Kidney epithelial cell (primary cell): ENCODE measurements around the gene STUB1. TPM values are rescaled to one million over a fixed set of nuclear protein-coding genes. Genes with fewer than 3 reads are reported as not detected.

Experiments used
- DNase-seq: peaks from one replicate; pipeline ENCODE4 v3.0.0-alpha.2; 2010; ENCODE audit warnings: low read depth
- H3K27me3 ChIP-seq: 2 replicates; pipeline ENCODE4 v1.6.0; 2011; ENCODE audit warnings: low read length; ENCODE audit not compliant: control insufficient read depth, insufficient read depth
- H3K36me3 ChIP-seq: 2 replicates; pipeline ENCODE4 v1.5.1; 2011; ENCODE audit warnings: low read length; ENCODE audit not compliant: control insufficient read depth, insufficient read depth
- H3K4me3 ChIP-seq: 2 replicates; pipeline ENCODE4 v1.5.1; 2011; ENCODE audit warnings: low read depth, mild to moderate bottlenecking, control low read depth, low read length
- total RNA-seq: library from RNA; depleted of rRNA; stranded (reverse); fragments of >200 nt; gene quantifications from 2 replicates; pipeline ENCODE4 v1.2.3, GENCODE V29; 2015
- TF ChIP-seq, protein P1 (sequence below): IDR thresholded peaks from 2 replicates; pipeline ENCODE4 v1.5.1; 2011; ENCODE audit warnings: mild to moderate bottlenecking, moderate library complexity, low read length, control low read depth, inconsistent platforms; ENCODE audit not compliant: insufficient read depth, poor library complexity, severe bottlenecking

STUB1 gene
- total RNA-seq, 1 donor from 2014 or later: 133 TPM

GRCh38 chr16:717450-718245 is 37.4 kb downstream of the STUB1 start:
- Histone ChIP-seq H3K4me3 (no peak overlapping the region), H3K27me3 (no peaks in the 10 kb centered on the region), H3K36me3 (no peaks in the 10 kb centered on the region)
- DNase-seq: no peak
- TF ChIP-seq, protein P1, sequence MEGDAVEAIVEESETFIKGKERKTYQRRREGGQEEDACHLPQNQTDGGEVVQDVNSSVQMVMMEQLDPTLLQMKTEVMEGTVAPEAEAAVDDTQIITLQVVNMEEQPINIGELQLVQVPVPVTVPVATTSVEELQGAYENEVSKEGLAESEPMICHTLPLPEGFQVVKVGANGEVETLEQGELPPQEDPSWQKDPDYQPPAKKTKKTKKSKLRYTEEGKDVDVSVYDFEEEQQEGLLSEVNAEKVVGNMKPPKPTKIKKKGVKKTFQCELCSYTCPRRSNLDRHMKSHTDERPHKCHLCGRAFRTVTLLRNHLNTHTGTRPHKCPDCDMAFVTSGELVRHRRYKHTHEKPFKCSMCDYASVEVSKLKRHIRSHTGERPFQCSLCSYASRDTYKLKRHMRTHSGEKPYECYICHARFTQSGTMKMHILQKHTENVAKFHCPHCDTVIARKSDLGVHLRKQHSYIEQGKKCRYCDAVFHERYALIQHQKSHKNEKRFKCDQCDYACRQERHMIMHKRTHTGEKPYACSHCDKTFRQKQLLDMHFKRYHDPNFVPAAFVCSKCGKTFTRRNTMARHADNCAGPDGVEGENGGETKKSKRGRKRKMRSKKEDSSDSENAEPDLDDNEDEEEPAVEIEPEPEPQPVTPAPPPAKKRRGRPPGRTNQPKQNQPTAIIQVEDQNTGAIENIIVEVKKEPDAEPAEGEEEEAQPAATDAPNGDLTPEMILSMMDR: no peak

- TF ChIP-seq, protein P1: no peak
- no peak for DNase-seq
- H3K27me3 ChIP-seq: no peaks in the 10 kb centered on the region
- no peak overlapping the region for H3K4me3 ChIP-seq
- no peaks in the 10 kb centered on the region for H3K36me3 ChIP-seq
Observed at GRCh38 chr16:718389-718788, 38.2 kb downstream of the STUB1 start.

DNA sequence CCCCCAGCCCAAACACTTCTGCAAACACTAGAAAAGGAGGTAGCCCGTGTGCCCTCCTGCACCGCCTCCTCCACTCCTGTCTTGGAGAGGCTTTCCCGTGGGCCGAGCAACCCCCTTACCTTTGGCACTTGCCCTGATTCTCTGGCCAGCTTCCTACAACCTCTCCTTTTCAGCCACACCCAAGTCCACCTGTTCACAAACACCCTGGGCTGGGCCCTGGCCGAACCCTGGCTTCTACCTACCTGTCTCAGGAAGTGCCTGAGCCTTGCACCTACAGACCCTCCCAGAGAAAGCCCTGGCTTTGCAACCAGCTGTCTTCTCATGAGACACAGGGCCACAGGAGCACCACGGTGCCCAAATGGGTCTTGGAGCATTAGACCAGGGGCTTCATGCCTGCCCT is 38.7 kb downstream of the STUB1 start:
- Histone ChIP-seq H3K4me3 (no peak overlapping the region), H3K36me3 (no peaks in the 10 kb centered on the region), H3K27me3 (no peaks in the 10 kb centered on the region)
- DNase-seq: no peak
- TF ChIP-seq, protein P1: no peak

GRCh38 chr16:719815-720446 is 39.7 kb downstream of the STUB1 start:
- H3K36me3 ChIP-seq: no peaks in the 10 kb centered on the region
- TF ChIP-seq, protein P1: peak; percentile 53
- no peak for DNase-seq
- no peaks in the 10 kb centered on the region for H3K27me3 ChIP-seq
- H3K4me3 ChIP-seq: peak overlapping the region; percentile 80

- Histone ChIP-seq H3K4me3 (peak overlapping the region; percentile 80), H3K27me3 (no peaks in the 10 kb centered on the region), H3K36me3 (no peaks in the 10 kb centered on the region)
- DNase-seq: no peak
- TF ChIP-seq, protein P1: no peak
Observed at GRCh38 chr16:720447-720989, 40.3 kb downstream of the STUB1 start.
